Activated CD4-positive, alpha-beta T cell treated with anti-CD3 and anti-CD28 coated beads, Interleukin-2, amount 50 U/mL, for 1 hour (primary cell): ENCODE results near the gene SCN4A.
"Not testable (repeated sequence)": the region's sequence is repeated elsewhere in the genome, so short reads cannot be mapped to it uniquely, and the experiment has no call there.

Experiments used
- DNase-seq: peaks from one replicate; pipeline ENCODE4 v3.0.0-alpha.2; 2020

Gene SCN4A

DNA sequence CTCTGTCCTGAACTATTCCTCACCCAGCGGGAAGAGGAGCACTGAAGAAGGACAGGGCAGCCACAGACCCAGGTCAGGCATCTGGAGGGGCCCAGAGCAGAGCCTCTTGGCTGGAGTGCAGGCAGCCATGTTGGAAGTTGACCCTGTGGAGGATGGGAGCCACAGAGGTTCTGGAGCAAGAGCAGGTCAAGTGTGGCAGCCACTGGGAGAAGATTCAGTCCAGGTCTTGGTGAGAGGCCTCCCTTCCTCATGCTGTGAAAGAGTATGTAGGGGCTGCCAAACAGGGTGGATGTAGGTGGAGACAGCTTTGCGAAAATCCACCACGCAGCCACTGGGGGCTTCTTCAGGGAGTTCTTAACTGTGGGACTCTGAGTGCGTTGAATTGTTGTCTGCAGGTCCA lies 40.0 kb downstream of the SCN4A start:
- no peak for DNase-seq

GRCh38 chr17:63931981-63932561 lies 40.6 kb downstream of the SCN4A start, which contains the start of gene CD79B:
Gene CD79B (minus strand): TSS chr17:63932331. CDS start chr17:63932261, 70 bp downstream.
- peak; percentile 31 for DNase-seq

DNA sequence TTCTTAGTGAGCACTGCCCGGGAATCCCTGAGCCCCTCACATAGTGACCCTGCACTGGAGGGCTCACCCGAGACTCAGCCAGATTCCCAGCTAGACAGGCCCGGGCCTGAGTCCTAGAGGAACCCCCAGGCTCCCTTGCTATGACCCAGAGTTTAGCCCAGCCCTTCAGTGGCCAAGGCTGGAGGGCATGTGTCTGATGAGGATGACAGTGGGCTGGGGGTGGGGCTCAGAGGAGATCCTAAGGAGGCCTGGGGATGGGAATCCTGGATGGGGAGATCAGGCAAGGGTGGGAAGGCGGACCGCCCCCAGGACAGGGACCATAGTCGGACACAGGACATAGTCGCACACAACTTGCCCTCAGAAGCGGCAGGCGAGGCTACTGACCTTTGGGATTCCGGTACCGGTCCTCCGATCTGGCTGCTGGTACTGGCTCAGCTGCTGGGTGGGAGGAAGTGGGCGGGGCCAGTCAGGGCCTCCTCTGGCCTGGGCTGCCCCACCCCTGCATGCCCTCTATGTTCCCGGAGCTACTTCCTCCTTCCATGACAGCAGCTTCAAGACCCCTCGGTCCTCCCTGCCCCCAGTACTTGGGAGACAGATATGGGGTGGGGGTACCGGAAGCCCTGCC lies 41.7 kb downstream of the SCN4A start:
- DNase-seq: peak; percentile 51

- DNase-seq: no peak
Observed at GRCh38 chr17:63929860-63930766, 42.6 kb downstream of the SCN4A start.

GRCh38 chr17:63928966-63929695 lies 43.6 kb downstream of the SCN4A start:
- DNase-seq: no peak

DNA sequence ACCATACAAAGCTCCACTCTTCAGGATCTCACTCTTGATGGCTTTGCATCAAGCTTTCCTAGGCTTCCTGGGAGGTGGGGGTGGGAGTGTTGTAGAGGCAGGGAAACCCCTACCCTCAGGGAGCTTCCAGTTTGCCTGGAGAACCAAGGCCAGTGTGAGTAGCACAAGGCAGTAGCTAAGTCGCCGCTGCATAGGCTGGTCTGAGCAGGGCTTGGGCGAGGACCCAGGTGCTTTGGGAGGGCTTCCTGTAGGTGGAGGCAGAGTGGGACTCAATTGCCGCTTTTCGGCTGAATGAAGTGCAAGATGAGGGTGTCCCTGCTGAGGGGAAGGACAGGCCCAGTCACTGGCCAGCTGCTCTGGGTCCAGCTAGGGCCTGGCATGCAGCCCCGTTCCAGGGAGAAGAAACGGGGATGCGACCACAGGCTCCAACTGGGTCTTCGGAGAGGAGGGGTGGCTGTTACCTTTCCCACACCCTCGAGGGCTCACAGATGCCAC lies 44.5 kb downstream of the SCN4A start:
- no peak for DNase-seq

DNA sequence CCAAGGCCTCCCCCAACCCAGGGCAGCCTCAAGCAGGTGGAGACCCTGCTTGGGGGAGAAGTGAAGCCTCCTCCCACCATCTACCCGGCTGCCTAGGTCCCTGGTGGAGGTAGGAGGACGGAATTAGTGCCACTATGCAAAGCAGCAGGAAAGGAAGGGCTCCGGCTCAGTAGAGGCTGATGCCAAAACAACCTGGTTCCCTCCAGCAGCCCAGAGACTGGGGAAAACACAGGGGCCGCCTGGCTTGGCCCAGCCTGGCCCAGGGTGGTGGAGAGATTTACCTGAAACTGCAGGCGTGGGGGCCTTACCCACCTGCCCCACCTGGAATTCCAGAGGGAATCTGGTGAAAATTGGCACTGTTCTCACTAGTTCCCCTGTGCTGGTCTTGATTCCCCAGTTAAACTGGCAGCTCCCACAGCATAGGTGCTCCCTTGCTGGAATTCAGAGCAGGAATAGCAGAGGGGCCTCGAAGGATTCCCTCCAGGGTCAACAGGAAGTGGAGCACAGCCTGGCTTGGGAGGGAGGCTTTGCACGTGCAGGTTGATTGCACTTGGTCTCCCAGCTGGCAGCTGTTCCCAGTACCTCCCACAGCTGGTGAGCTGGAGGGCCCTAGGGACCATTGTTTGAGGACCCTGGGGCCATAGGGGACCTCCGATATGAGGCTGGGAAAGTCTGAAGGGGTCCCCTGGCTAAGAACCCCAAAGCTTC lies 45.1 kb downstream of the SCN4A start:
- no peak for DNase-seq

DNA sequence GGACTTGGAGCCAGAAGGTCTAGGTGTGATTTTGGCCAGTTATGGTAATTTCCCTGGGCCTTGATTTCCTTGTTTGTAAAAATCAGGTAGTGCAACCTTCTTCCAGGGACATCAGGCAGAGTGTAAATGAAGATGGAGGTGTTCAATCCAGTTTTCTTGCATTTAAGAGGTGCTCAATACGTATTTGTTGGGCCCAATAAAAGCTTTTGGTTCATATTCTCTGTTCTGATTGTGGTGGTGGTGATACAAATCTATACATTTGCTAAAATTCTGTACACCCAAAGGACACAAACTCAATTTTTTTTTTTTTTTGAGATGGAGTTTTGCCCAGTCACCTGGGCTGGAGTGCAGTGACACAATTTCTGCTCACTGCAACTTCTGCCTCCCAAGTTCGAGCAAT lies 46.6 kb downstream of the SCN4A start:
- DNase-seq: no peak

DNA sequence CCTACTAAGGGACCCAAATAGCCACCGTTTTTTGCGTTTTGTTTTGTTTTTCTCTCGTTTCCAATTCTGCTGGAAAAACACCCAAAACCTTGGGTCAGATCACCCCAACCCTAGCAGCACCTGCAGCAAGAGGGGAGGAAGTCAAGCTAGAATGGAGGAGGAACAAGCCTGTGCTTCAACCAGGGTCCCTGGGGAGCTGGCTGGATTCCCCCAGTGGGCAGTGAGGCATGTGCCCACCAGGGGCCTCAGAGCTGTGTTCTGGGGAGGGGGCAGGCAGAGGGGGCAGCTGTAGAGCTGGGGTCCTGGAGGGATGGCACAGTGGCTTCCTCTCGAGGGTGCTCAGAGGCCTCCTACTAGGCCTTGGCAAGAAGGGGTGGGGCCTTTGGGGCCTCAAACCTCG lies 47.1 kb downstream of the SCN4A start:
- no peak for DNase-seq

DNA sequence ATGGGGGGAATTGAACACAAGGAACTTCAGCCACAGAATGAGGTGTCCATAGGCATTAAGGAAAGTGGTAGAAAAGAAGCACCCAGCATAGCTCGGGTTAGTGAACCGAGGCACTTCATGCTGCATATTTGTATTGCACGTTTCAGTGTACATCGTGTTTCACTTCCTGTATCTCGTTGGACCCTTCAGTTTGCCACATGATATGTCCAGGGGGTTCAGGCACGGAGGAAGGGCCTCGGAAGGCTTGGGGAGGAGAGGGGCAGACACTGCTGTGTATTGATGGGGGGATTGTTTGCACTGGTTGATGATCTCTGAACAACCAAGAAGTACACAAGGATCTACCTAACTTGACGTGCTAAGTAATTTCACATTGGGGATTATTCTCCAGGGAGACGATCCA lies 50.3 kb downstream of the SCN4A start:
- not testable (repeated sequence) for DNase-seq

GRCh38 chr17:63920779-63921178 lies 51.9 kb downstream of the SCN4A start:
- DNase-seq: not testable (repeated sequence)

- DNase-seq: not testable (repeated sequence)
Observed at GRCh38 chr17:63920050-63920449, 52.7 kb downstream of the SCN4A start.

DNA sequence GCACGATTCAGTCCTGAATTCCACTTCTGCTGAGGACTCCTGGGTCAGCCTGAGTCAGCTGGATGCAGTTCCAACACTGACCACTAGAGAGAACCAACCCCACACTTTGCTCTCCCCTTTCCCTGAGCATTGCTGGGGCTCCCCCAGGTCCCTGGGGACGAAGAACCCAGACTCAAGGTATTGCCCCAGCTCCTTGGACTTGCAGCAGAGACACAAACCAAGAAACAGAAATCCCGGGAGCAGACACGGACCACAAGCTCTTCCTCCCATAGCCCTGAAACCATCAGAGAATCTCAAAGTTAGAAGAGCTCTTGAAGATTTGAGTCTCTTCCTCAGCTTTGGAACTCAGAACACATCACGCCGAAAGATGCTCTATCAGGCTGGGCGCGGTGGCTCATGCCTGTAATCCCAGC lies 53.4 kb downstream of the SCN4A start:
- peak; percentile 70 for DNase-seq

DNA sequence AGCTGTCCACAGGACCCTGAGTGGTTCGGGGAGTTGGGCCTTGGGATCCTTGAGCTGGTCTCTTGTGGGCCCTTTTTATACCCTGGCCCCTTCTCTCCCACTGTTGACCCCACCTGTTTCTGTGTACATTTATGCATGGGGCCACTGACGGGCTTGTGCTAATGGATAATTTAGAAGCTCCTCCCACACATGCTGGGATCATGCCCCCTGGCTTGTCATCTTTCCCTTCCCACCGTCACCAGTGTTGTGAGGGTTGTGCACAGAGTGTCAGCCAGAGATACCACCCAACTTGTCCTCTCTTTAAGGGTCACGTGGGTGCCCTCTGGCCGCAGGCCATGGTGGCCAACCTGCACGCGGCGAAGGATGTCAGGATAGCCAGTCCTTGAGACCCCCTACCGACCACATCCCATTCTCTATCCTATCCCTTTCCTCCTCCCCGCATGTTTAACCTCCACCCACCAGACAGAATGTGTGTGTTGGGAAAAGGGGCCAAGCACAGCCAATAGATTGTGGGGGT lies 53.9 kb downstream of the SCN4A start, which contains the start of gene GH1:
Gene GH1 (minus strand): TSS at position 51 of the 517 bp plus-strand sequence. CDS start 63 bp downstream, outside the sequence.
- not testable (repeated sequence) for DNase-seq

GRCh38 chr17:63918305-63918704 lies 54.4 kb downstream of the SCN4A start:
- no peak for DNase-seq

- no peak for DNase-seq
Observed at GRCh38 chr17:63917646-63918045, 55.1 kb downstream of the SCN4A start.

DNA sequence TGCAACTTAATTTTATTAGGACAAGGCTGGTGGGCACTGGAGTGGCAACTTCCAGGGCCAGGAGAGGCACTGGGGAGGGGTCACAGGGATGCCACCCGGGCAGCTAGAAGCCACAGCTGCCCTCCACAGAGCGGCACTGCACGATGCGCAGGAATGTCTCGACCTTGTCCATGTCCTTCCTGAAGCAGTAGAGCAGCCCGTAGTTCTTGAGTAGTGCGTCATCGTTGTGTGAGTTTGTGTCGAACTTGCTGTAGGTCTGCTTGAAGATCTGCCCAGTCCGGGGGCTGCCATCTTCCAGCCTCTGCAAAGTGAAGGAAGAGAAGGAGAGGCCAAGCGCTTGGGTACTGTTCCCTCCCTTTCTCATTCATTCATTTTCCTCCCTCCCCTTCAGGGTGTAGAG lies 55.5 kb downstream of the SCN4A start:
- not testable (repeated sequence) for DNase-seq

DNA sequence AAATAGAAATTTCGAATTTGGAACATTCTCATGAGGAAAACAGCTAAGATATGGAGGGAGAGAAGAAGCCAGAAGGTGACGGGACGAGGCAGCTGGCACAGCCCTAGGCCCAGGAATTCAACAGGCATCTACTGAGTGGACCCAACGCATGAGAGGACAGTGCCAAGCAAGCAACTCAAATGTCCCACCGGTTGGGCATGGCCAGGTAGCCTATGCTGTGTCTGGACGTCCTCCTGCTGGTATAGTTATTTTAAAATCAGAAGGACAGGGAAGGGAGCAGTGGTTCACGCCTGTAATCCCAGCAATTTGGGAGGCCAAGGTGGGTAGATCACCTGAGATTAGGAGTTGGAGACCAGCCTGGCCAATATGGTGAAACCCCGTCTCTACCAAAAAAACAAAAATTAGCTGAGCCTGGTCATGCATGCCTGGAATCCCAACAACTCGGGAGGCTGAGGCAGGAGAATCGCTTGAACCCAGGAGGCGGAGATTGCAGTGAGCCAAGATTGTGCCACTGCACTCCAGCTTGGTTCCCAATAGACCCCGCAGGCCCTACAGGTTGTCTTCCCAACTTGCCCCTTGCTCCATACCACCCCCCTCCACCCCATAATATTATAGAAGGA lies 56.0 kb downstream of the SCN4A start:
- no peak for DNase-seq

GRCh38 chr17:63915753-63916152 lies 57.0 kb downstream of the SCN4A start:
- not testable (repeated sequence) for DNase-seq

DNA sequence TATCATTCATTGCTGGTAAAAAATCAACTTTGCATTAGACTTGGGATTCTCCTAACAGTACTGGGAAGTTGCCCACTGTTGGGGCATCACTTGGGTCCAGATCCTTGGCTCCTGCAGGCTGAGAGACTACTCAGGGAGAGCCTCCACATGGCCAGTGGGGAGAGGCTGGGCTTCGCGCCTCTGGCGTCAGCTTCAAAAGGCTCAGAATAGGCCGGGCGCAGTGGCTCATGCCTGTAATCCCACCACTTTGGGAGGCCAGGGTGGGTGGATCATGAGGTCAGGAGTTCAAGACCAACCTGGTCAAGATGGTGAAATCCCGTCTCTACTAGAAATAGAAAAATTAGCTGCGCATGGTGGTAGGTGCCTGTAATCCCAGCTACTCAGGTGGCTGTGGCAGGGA lies 58.2 kb downstream of the SCN4A start:
- no peak for DNase-seq

GRCh38 chr17:63911657-63912100 lies 61.0 kb downstream of the SCN4A start:
- DNase-seq: peak; percentile 64
